GM10266 (cell line): ENCODE measurements around the gene TOMM5.

Experiments used
- DNase-seq: peaks from one replicate; pipeline ENCODE4 v3.0.0; 2012; ENCODE audit errors: extremely low spot score
- TF ChIP-seq, protein P1 (sequence below): IDR thresholded peaks from 2 replicates; pipeline ENCODE4 v1.5.1; 2012; ENCODE audit warnings: mild to moderate bottlenecking, low read depth; ENCODE audit not compliant: control insufficient read depth, insufficient read depth; ENCODE audit errors: missing control alignments

Gene TOMM5

GRCh38 chr9:37542895-37543294 lies 49.5 kb downstream of the TOMM5 start:
- TF ChIP-seq, protein P1, sequence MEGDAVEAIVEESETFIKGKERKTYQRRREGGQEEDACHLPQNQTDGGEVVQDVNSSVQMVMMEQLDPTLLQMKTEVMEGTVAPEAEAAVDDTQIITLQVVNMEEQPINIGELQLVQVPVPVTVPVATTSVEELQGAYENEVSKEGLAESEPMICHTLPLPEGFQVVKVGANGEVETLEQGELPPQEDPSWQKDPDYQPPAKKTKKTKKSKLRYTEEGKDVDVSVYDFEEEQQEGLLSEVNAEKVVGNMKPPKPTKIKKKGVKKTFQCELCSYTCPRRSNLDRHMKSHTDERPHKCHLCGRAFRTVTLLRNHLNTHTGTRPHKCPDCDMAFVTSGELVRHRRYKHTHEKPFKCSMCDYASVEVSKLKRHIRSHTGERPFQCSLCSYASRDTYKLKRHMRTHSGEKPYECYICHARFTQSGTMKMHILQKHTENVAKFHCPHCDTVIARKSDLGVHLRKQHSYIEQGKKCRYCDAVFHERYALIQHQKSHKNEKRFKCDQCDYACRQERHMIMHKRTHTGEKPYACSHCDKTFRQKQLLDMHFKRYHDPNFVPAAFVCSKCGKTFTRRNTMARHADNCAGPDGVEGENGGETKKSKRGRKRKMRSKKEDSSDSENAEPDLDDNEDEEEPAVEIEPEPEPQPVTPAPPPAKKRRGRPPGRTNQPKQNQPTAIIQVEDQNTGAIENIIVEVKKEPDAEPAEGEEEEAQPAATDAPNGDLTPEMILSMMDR = no peak

GRCh38 chr9:37542488-37542887 lies 49.9 kb downstream of the TOMM5 start:
- DNase-seq = no peak
- TF ChIP-seq, protein P1 = no peak

More at GRCh38 chr9:37542895-37543294, 49.5 kb downstream of the TOMM5 start:
- no peak for DNase-seq

GRCh38 chr9:37541465-37541864 lies 50.9 kb downstream of the TOMM5 start:
- TF ChIP-seq, protein P1 = no peak
- no peak for DNase-seq

DNA sequence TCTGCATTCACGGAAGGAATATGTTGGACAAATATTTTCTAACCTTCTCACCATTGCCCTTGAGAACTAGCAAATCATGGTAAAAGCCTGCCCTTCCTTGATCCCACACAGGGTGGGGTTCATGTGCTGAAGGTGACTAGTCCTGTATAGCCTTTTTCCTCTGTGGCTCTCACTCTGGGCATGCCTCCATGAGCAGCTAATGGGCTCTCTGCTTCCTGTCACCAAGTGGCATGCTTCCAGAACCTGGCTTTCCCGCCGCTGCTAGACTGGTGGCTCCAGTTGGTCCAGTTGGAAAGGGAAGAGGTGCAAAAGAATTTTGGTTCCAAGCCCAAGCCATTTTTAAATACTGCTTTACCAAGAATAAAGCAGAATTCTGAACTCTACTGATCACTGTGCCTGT lies 51.8 kb downstream of the TOMM5 start:
- TF ChIP-seq, protein P1 = no peak
- DNase-seq = no peak

- TF ChIP-seq, protein P1 = no peak
- DNase-seq = no peak
Observed at GRCh38 chr9:37539634-37540033, 52.8 kb downstream of the TOMM5 start.
